GM21367 (cell line): ENCODE measurements around the gene CDHR3.
"Not testable (repeated sequence)": the region's sequence is repeated elsewhere in the genome, so short reads cannot be mapped to it uniquely, and the experiment has no call there.

Experiments used
- ATAC-seq: cut with Tn5 transposase; IDR thresholded peaks from one replicate; pipeline ENCODE4 v1.9.1; 2021; ENCODE audit not compliant: unreplicated experiment

CDHR3 gene

DNA sequence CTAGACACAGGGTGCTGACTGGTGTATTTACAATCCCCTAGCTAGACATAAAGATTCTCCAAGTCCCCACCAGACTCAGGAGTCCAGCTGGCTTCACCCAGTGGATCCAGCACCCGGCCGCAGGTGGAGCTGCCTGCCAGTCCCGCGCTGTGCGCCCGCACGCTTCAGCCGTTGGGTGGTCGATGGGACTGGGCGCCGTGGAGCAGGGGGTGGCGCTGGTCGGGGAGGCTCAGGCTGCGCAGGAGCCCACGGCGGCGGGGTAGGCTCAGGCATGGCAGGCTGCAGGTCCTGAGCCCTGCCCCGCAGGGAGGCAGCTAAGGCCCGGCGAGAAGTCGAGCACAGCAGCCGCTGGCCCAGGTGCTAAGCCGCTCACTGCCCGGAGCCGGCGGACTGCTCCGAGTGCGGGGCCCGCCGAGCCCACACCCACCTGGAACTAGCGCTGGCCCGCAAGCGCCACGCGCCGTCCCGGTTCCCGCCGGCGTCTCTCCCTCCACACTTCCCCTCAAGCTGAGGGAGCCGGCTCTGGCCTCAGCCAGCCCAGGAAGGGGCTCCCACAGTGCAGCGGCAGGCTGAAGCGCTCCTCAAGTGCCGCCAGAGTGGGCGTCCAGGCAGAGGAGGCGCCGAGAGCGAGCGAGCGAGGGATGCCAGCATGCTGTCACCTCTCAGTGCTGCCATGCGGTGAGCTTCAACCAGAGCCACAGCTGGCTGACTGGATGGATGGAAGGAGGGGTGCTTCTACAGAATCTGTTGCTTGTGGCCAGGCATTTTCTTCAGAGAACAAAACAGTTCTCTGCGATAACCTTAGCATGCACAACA lies 7.2 kb upstream of the CDHR3 start:
- not testable (repeated sequence) for ATAC-seq

DNA sequence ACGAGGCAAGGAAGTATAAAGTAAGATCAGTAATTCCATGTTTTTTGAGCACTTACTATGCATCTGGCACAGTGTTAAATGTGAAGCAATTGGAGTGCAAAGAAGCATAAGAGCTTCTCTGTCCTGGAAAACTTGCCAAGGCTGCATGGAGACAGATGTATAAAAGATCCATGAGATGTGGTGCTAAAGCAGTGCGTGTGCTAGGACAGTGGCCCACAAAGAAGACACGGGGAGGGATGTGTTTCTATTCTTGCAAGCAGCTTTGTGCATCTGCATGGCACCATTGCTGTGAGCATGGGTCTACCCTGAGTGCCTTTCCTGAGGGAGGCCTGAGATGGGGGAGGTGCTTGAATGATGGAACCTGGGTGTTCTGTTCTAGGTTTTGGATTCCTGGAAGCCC lies 5.1 kb upstream of the CDHR3 start:
- ATAC-seq, result no peak

DNA sequence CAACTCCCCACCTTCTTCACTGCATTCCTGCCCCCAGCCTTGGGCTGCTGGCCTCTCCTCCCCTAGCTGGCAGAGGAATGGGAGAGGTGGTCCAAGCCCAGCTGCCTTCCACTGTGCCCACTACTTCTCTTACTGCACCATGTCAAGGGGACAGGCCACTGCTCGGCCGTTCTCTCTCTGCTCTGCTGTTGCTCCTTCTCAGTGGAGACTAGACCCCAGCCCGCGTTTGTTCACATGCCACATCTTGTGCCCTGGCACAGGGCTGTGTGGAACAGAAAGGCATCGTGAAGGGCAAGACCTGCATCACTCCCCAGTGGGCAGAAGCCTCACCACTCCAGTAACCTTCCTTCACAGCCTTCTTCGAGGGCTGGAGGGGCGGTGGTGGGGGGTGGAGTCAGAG lies 711 bp upstream of the CDHR3 start:
- no peak for ATAC-seq

DNA sequence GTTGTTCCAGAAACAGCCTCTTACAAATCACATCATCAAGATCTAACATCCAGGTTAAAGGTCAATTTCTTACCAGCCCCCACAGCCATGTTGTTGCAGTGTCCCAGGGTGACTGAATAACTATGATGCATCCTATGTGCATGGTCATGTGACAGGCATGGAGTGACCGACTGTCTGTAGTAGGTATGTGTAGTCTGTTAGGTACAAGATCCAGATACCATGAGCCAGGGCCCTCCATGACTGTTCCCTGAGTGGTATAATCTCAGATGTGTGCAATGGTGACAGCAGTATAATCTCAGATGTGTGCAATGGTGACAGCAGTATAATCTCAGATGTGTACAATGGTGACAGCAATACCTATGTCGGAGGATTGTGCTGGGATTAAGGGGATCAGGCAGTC lies 8.8 kb downstream of the CDHR3 start:
- ATAC-seq, result no peak

DNA sequence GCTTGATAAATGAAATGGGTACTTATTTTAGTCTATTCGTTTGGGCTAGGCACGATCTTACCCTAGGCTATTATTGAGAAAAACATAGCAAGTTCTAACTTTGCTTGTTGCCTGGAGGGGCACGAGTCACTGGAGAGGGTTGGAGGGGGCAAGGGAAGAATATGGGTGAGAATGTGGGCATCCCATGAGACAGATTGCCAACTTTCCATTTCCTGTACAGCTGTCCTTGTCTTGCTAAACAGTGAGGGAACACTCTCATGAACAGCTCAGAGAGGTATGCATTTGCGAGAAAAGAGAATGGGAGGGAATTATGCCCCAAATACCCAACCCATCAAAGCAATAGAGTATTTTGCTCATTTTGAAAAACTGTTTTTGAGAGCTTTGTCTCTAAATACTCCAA lies 9.2 kb downstream of the CDHR3 start:
- ATAC-seq, result no peak

DNA sequence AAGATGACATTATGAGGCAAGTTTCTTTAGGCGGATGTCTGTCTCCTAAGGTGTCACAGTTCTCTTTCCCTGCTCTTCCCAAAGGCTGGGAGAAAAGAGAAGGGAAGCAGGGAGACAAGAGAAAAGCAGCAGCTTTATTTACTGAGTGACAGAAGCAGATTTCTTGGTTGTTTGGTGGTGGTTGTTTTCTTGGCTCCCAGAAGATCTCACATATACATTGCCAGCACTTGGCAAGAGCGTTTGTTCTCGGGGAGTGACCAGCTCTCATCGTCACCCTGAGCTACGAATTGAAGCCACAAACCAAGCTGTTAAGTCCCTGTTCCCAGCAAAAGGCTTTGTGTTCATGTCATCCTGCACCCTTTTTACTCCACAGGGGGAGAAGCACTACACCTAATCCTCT lies 11.4 kb downstream of the CDHR3 start:
- no peak for ATAC-seq

DNA sequence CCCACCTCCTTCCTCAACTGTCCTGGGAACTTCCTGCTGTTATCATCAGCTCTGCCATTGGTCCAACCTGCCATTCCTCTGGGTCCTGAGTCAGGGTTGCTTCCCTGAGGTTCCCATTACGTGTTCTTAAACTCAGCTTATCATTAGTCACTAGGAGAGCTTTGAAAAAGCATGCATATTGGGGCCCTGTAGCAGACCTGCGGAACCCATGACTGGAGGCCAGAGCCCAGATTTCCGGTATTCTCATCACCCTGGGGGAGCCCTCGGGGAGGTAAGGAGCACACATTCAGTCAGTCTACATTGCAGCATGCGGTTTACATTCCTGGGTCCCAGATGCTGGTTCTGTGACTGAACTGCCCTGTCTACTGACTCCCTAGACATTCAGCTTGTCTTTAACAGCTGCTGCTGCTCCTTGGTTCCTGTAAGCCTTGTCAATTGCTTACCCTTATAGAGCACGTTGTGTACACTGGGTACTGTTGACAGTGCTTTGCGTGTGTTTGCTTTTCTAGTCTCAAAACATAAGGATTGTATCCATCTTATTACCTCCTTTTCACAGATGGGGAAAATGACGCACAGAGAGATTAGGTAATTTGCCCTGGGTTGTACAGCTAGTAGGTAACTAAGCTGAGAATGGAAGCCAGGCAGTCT lies 12.8 kb downstream of the CDHR3 start:
- no peak for ATAC-seq

DNA sequence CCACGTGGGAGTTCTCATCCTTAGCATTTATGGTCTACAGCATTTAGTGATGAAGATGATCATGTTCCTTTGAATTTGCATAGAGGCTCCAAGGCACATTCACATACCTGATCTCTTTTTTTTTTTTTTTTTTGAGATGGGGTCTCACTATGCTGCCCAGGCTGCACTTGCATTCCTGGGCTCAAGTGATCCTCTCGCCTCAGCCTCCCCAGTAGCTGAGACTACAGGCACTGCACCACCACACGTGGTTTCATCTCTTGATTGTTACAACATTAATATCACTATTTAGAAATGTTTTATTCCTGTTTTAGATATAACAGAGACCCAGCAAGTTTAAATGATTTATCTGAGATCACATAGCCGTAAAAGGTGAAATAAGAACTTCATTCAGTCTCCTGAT lies 13.8 kb downstream of the CDHR3 start:
- ATAC-seq, result no peak

DNA sequence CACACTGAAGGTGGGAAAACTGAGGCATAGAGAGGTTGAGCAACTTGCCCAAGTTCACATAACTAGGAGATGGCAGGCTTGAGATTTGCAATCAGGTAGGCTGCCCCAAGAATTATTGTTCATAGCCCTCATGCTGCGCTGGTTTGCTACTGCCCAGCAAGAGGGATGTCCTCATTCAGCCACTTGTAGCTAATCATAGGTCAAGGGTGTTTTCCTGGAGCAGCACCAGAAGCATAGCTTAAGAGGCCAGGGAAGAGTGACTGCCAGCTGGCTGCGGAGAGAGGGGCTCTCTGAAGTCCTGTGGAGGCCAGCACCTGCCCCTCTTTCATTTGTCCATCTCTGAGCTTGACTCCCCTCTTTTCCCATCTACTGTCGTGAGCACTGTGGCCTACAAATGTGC lies 15.0 kb downstream of the CDHR3 start:
- ATAC-seq, result no peak

DNA sequence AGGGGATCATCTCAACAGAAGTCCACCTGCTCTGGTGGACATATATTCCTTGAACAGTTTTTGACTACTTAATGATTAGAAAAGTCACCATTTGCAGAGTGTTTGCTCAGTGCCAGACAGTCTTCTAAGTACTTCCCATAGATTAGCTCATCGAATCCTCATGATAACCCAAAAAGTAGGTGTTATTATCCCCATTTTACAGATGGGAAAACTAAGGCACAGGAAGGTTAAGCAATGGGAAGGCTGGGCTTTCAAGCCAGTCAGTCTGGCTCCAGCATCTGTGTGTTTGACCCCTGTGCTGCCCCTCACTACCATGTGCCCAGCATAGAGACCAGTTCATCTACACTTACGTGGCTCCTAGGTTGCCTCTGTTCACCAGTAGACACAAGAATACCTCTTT lies 15.9 kb downstream of the CDHR3 start:
- ATAC-seq, result no peak

DNA sequence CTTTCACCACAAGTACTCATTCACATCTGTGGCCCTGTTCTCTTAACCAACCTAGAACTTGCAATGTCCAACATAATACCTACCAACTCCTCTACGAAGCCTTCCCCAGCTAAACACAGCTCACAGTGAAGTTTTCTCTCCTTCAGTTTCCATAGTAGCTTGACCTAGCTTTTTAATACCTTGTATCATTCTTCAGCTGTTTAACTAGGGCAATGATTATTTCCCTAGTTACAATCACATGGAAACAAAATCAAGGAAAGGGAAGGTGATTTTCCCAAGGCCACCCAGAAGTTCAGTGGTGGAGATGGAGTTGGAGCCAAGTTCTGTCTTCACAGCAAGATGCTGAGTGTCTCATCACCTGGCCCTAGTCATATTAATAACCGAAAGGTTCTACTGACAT lies 16.3 kb downstream of the CDHR3 start:
- no peak for ATAC-seq

DNA sequence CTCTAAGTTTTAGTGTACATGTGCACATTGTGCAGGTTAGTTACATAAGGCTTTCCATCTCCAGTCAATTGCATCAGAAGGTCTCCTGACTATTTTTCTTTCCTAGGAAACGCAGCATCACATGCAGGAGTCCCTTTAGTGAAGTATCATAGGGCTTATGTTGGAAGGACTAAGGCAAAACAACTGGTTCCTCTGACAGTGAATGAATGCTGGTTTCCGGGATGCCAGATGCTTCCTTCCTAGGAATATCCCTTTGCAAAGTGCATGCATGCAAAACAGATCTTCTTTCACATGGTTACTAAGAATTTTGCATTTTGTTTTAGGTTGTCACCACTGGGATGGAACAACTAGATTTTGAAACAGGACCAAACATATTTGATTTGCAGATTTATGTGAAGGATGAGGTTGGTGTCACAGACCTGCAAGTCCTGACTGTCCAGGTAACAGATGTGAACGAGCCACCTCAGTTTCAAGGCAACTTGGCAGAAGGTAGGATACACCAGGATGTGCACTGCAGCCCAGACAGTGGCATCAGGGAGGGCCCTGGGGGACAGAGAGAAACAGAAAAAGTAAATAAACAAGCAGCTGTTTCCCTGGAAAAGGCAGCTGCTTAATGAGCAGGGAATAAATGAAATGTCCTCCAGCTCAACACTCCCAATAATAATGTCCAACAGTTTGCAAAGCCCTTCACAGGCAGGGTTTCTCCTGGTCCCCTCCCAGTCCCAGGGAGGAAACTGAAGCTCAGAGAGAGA lies 17.8 kb downstream of the CDHR3 start:
- no peak for ATAC-seq

DNA sequence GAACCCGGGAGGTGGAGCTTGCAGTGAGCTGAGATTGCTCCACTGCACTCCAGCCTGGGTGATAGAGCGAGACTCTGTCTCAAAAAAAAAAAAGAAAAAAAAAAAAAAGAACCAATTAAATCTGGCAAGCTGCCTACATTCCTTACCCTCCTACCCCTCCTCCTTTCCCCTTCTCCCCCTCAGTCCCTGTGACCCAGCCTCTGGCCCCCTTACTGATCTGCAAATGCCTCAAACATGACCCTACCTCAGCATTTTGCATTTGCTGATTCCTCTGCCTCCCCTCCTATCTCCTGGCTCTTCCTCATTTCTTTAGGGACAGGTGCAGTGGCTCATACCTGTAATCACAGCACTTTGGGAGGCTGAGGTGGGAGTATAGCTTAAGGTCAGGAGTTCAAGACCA lies 19.3 kb downstream of the CDHR3 start:
- no peak for ATAC-seq

DNA sequence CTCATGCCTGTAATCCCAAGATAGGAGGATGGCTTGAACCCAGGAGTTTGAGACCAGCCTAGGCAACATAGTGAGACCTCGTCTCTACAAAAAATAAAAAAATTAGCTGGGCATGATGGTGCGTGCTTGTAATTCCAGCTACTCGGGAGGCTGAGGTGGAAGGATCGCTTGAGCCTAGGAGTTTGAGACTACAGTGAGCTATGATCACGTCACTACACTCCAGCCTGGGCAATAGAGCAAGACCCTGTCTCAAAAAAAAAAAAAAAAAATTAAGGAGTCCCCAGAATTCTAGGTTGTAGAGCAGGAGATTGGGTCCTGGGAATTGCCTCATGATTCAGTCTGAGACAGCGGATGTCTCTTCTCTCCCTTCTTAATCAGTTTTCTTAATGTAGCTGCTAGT lies 21.7 kb downstream of the CDHR3 start:
- ATAC-seq, result not testable (repeated sequence)

DNA sequence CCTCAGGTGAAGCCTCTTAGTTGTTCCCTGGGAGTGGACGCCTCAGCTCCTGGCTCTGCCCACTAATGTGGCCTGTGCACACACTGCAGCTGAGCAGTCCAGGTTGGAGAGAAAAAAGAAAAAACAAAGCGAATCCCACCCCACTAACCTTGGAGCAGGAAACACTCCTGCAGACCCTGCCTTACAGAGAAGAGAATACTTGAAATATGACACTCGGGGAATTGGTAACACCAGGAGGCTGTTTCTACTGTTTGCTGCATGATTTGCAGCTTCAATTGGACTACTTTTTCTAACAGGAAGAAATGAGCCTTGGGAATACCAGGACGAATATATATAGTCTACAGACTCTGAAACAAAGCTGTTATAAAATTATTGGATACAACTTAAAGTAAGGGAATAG lies 22.2 kb downstream of the CDHR3 start:
- ATAC-seq, result no peak

DNA sequence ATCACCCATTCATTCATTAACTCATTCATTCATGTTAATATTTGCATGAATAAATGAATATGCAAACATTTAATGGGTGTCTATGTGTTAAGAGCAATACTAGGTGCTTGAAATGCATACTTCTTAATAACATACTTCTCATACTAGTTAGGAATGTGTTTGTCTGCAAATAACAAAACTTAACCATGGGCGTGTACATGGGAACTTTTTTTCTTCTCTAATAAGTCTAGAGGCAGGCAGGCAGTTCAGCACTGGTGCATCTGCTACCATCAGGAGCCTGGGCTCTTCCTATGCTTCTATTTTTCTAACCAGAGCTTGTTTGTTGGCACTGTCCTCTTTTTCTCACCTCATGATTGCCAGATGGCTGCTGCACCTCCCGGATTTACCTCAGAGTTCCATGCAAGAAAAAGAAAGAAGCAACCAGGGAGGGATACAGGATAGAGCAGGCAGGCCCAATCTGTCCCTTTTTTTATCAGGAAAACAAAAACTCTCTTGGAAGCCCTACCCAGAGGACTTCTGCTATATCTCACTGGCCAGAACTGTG lies 22.7 kb downstream of the CDHR3 start:
- ATAC-seq, result no peak

DNA sequence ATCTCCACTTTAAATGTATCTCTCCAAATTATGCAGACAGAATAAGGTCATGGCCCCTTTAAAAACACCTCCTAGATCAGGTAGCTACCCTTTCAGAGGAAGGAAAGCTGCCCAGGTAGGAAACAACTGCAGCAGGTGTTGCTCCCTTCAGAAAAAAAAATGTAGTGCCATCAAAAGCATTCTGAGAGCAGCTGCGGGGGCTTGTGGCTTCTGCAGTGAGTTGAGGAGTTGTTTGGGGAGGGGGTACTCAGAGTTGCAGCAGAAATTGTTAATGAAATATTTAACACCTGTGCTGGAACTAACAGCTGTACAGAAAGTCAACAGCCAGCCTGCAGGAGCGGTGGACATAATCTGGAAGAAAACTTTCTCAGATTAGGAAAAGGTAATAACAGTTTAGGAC lies 24.0 kb downstream of the CDHR3 start:
- ATAC-seq, result no peak

DNA sequence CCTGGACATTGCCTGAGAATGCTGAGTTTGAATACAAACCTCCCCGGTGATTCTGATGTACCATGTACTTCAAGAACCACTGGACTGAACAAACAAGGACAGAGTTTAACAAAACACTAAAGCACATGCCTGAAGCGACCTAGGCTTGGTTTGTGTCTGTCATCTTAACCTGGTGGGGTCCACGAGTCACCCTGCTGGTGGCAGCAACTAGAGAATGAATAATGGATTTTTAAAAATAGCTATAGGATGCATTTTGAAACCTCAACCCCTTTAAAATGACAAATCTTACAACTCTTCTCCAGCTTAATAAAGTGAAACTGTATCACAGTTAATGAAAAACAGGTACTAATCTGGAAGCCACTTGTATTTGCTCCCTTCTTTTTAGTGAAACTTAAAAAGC lies 25.2 kb downstream of the CDHR3 start:
- no peak for ATAC-seq

DNA sequence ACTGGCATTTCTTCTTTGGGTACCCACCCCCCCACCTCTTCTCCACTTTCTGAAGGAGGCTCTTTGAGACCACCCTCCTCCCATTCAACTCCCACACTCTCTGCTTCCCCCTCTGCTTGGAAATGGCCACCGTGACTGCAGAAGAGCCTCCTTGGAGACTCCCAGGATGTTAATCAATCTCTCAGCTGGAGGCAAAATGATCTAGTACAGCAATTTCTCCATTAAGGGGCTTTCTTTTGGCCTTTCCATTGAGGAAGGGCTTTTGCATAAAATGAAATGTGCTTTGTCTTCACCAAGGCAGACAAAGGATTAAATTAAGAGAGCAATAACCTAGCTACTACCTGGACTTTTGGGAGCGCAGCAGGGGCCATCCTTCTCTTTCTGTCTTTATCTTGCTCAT lies 26.1 kb downstream of the CDHR3 start:
- ATAC-seq, result no peak

DNA sequence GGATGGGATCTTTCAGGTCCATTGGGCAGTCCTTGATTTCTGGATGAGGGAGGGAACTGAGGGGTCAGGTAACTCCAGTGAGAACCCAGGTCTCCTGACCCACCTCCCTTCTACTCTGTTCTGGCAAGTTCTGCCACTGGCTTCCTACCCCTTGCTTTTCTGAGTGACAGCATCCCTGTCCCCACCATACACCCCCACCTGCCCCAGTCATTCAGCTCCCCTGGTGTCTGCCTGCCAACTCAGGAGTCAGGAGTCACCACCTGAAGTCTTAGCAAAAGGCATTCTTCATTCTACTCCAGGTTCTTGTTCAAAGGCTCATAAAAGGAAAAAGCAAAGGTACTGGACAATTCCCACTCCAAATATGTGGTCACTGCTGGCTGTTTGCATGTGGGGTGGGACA lies 26.6 kb downstream of the CDHR3 start:
- ATAC-seq, result no peak

DNA sequence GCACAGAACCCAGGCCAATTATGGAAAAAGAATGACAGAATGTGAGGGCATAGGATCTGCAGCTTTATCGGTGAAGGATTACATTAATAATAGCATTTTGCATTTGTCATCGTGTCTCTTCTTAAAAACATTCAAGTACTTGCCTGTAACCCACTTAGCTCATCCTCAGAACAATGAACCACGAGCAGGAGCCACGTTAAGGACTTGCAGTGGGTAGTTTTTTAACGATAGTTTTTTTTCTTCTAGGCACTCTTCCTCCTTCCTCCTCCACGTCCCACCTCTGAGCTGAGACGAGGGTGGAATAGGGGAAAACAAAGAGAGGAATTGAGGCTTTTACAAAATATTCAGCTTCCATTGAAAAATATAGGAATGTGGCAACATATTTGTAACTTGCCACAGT lies 27.1 kb downstream of the CDHR3 start:
- ATAC-seq, result no peak
